IPS DF 6.9 (cell line): ENCODE results near the gene CRHR1.

Experiments
- DNase-seq: peaks from one replicate; pipeline ENCODE4 v3.0.0-alpha.2; 2013; ENCODE audit warnings: low read depth, low spot score
- H3K27ac ChIP-seq: one replicate; pipeline ENCODE4 v1.5.1; 2013; ENCODE audit warnings: low read length, control low read depth
- H3K27me3 ChIP-seq: 2 replicates; pipeline ENCODE4 v1.6.1; 2013; ENCODE audit warnings: mild to moderate bottlenecking, low read length; ENCODE audit not compliant: control insufficient read depth, insufficient read depth
- H3K36me3 ChIP-seq: 2 replicates; pipeline ENCODE4 v1.6.1; 2013; ENCODE audit warnings: low read length; ENCODE audit not compliant: control insufficient read depth, insufficient read depth
- H3K4me1 ChIP-seq: 2 replicates; pipeline ENCODE4 v1.6.1; 2013; ENCODE audit warnings: low read length; ENCODE audit not compliant: control insufficient read depth, insufficient read depth
- H3K4me3 ChIP-seq: 2 replicates; pipeline ENCODE4 v1.5.1; 2013; ENCODE audit warnings: mild to moderate bottlenecking, low read length
- H3K9me3 ChIP-seq: 2 replicates; pipeline ENCODE4 v1.6.1; 2013; ENCODE audit warnings: low read length, inconsistent platforms; ENCODE audit not compliant: control insufficient read depth, insufficient read depth
- WGBS: extraction: QIAGEN DNeasy Blood & Tissue Kit; methylation state at CpG from one replicate; pipeline ENCODE4 v1.1.7; 2013; ENCODE audit warnings: mixed read lengths, missing lambda C conversion rate; ENCODE audit not compliant: insufficient read length, insufficient coverage; 5-methylcytosine and 5-hydroxymethylcytosine counted together

Gene CRHR1

GRCh38 chr17:45819632-45820031 is 35.5 kb downstream of the CRHR1 start:
- no CpG with 5 or more reads among the region's 6 CpGs for WGBS

DNA sequence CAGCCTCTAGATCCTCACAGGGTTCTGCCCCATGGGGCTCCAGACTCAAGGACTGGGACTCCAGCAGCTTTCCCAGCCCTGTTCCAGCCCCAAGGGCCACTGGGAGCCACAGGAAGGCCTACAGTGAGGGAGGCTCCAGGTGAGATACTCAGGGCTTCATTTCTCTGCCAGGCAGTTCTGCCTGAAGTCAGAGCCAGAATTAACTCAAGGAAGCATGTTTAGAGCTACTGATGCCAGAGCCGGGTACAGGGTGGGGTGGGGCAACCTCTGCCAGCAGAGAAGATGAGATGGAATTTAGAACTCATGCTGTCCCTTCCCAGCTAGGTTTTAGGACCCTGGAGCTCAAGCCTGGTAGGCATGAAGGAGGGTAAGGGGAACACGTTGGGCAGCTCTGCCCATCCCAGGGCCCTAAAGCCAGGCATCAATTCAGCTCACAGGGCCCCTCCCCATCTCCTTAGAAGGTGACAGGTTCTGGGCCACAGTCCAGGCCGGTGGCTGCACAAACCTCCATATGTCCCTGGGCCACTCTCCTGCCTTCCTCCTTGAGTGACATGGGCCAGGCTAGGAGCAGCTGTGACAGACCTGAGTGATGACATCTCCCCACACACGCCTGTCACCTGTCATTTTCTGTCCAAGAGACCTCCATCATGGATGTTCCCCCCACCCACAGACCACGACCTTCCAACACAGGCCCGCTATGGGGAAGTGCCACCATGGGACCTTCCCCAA is 36.1 kb downstream of the CRHR1 start:
- Histone ChIP-seq H3K36me3 (no peaks in the 10 kb centered on the region; the same call in 1 of the 2 replicates), H3K4me1 (peaks cover 1% of the 10 kb centered on the region; the same call in 1 of the 2 replicates), H3K27ac (no peak overlapping the region), H3K4me3 (no peak overlapping the region), H3K27me3 (no peaks in the 10 kb centered on the region), H3K9me3 (no peaks in the 10 kb centered on the region)
- no CpG with 5 or more reads among the region's 6 CpGs for WGBS
- no peak for DNase-seq

More at GRCh38 chr17:45819632-45820031, 35.5 kb downstream of the CRHR1 start:
- no peaks in the 10 kb centered on the region for H3K27me3 ChIP-seq
- H3K27ac ChIP-seq, result no peak overlapping the region
- H3K4me3 ChIP-seq, result no peak overlapping the region
- no peak for DNase-seq
- no peaks in the 10 kb centered on the region for H3K9me3 ChIP-seq
- no peaks in the 10 kb centered on the region for H3K36me3 ChIP-seq
- H3K4me1 ChIP-seq, result 0 out of 2 replicates have a peak, but pooled peaks cover 1% of the 10 kb centered on the region

DNA sequence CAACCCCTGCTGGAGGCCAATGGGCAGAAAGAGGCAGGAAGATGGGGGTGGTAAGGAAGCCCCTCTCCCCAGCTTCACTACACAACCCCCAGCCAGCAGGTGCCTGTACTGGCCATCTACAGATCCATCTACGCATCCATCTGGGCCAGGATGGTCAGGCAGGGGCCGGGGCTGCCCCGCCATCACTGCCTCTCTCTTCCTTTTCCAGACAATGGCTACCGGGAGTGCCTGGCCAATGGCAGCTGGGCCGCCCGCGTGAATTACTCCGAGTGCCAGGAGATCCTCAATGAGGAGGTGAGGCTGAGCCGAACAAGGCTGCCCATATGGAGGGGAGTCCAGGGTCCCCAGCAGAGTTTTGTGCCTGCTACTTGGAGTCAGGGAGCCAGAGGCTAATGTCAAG is 37.0 kb downstream of the CRHR1 start:
- Histone ChIP-seq H3K4me1 (peaks cover 1% of the 10 kb centered on the region; the same call in 1 of the 2 replicates), H3K27me3 (no peaks in the 10 kb centered on the region)
- WGBS, result no CpG with 5 or more reads among the region's 9 CpGs

DNA sequence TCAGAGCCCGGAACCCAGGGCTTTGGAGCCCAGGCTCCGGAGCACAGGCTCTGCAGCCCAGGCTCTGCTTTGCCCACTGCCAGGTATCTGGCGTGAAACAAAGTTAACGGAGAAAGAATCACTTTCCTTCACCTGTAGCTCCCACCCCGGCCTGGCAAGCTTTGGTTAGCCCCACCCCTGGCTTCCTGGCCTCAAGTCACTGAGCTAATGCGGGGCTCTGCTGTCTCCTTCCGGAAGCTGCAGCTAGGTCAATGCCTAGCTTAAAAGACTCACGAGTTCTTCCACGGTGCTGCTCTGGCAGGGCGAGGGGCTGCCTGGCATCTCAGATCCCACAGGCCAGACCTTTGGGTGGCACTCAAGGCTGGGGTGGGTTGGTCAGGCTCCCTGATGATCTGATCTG is 39.5 kb downstream of the CRHR1 start:
- Histone ChIP-seq H3K4me1 (peaks cover 1% of the 10 kb centered on the region; the same call in 1 of the 2 replicates), H3K9me3 (no peaks in the 10 kb centered on the region), H3K4me3 (no peak overlapping the region), H3K36me3 (no peaks in the 10 kb centered on the region; the same call in 1 of the 2 replicates), H3K27me3 (no peaks in the 10 kb centered on the region), H3K27ac (no peak overlapping the region)
- WGBS, result no CpG with 5 or more reads among the region's 10 CpGs
- DNase-seq, result no peak

More for the DNA sequence above, 37.0 kb downstream of the CRHR1 start:
- Histone ChIP-seq H3K36me3 (no peaks in the 10 kb centered on the region; the same call in 1 of the 2 replicates), H3K9me3 (no peaks in the 10 kb centered on the region), H3K27ac (no peak overlapping the region), H3K4me3 (no peak overlapping the region)
- DNase-seq, result no peak

GRCh38 chr17:45824475-45824874 is 40.4 kb downstream of the CRHR1 start:
- H3K4me3 ChIP-seq, result no peak overlapping the region
- WGBS, result no CpG with 5 or more reads among the region's 7 CpGs
- H3K27ac ChIP-seq, result no peak overlapping the region
- H3K27me3 ChIP-seq, result no peaks in the 10 kb centered on the region
- peaks cover 1% of the 10 kb centered on the region; the same call in 1 of the 2 replicates for H3K4me1 ChIP-seq
- H3K36me3 ChIP-seq, result no peaks in the 10 kb centered on the region; the same call in 1 of the 2 replicates
- no peaks in the 10 kb centered on the region for H3K9me3 ChIP-seq
- DNase-seq, result no peak

GRCh38 chr17:45824901-45825492 is 40.9 kb downstream of the CRHR1 start:
- no peak overlapping the region for H3K27ac ChIP-seq
- no peaks in the 10 kb centered on the region for H3K27me3 ChIP-seq
- no CpG with 5 or more reads among the region's 13 CpGs for WGBS
- DNase-seq, result no peak
- peaks cover 1% of the 10 kb centered on the region; the same call in 1 of the 2 replicates for H3K4me1 ChIP-seq
- no peak overlapping the region for H3K4me3 ChIP-seq
- H3K9me3 ChIP-seq, result no peaks in the 10 kb centered on the region
- H3K36me3 ChIP-seq, result no peaks in the 10 kb centered on the region; the same call in 1 of the 2 replicates

GRCh38 chr17:45825792-45826191 is 41.7 kb downstream of the CRHR1 start:
- H3K4me1 ChIP-seq, result peaks cover 1% of the 10 kb centered on the region; the same call in 1 of the 2 replicates
- H3K36me3 ChIP-seq, result no peaks in the 10 kb centered on the region; the same call in 1 of the 2 replicates
- H3K27ac ChIP-seq, result no peak overlapping the region
- no peak overlapping the region for H3K4me3 ChIP-seq
- no peaks in the 10 kb centered on the region for H3K9me3 ChIP-seq
- no CpG with 5 or more reads among the region's 14 CpGs for WGBS
- no peaks in the 10 kb centered on the region for H3K27me3 ChIP-seq
- no peak for DNase-seq

GRCh38 chr17:45826919-45827588 is 42.9 kb downstream of the CRHR1 start:
- H3K4me1 ChIP-seq, result peaks cover 1% of the 10 kb centered on the region; the same call in 1 of the 2 replicates
- no peak for DNase-seq
- no CpG with 5 or more reads among the region's 16 CpGs for WGBS
- H3K27me3 ChIP-seq, result no peaks in the 10 kb centered on the region
- H3K9me3 ChIP-seq, result no peaks in the 10 kb centered on the region
- no peak overlapping the region for H3K4me3 ChIP-seq
- no peak overlapping the region for H3K27ac ChIP-seq
- no peaks in the 10 kb centered on the region; the same call in 1 of the 2 replicates for H3K36me3 ChIP-seq

DNA sequence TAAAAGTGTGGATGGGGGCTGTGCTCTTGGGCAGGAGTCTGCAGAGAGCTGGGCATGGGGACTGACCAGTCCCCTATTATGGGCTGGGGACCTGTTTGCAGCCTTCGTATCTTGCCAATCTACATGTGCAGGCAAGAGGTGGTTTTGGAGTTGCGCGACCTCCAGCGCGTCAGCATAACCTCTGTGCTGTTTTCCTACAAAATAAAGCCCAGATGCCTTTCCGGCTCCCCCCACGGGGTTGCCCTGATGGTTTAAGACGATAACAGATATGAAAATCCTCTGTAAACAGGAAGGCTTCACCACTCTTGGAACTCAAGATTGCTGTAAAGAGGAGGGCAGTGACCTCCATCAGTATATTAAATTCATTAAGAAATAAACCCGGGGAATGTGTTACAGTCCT is 44.1 kb downstream of the CRHR1 start:
- DNase-seq, result no peak
- H3K4me3 ChIP-seq, result no peak overlapping the region
- no peaks in the 10 kb centered on the region for H3K27me3 ChIP-seq
- H3K36me3 ChIP-seq, result no peaks in the 10 kb centered on the region; the same call in 1 of the 2 replicates
- WGBS, result no CpG with 5 or more reads among the region's 9 CpGs
- H3K4me1 ChIP-seq, result peaks cover 1% of the 10 kb centered on the region; the same call in 1 of the 2 replicates
- H3K9me3 ChIP-seq, result no peaks in the 10 kb centered on the region
- H3K27ac ChIP-seq, result no peak overlapping the region

DNA sequence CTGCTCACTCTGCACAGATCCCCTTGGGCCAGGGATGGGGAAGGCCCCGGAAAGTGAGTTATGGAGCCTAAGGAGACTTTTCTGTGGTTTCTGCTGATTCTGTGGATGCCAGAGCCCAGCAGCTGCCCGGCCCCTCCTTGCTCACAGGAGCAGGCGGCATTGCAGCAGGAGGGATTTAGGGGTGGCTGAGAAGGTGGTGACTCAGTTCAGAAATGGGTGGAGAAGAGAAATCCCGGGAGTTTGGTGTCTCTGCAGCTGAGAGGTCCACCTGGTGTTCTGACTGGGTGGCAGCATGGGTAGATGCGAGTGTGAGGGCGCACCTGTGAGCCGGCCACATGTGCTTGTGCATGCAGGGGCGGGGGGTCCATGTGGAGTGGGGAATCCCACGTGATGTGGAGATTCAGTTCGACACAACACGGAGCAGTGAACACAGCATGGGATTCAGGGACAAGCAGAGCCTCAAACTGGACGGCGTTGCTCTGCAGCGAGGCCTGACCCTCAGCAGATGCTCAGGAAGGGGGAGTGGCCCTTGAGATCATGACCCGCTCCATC is 44.5 kb downstream of the CRHR1 start:
- no CpG with 5 or more reads among the region's 15 CpGs for WGBS
- H3K9me3 ChIP-seq, result no peaks in the 10 kb centered on the region
- H3K4me1 ChIP-seq, result peaks cover 1% of the 10 kb centered on the region; the same call in 1 of the 2 replicates
- H3K27ac ChIP-seq, result no peak overlapping the region
- no peaks in the 10 kb centered on the region; the same call in 1 of the 2 replicates for H3K36me3 ChIP-seq
- H3K4me3 ChIP-seq, result no peak overlapping the region
- no peak for DNase-seq
- no peaks in the 10 kb centered on the region for H3K27me3 ChIP-seq
